Measurements from ENCODE around the gene CSNK1G2.

CSNK1G2 gene

DNA sequence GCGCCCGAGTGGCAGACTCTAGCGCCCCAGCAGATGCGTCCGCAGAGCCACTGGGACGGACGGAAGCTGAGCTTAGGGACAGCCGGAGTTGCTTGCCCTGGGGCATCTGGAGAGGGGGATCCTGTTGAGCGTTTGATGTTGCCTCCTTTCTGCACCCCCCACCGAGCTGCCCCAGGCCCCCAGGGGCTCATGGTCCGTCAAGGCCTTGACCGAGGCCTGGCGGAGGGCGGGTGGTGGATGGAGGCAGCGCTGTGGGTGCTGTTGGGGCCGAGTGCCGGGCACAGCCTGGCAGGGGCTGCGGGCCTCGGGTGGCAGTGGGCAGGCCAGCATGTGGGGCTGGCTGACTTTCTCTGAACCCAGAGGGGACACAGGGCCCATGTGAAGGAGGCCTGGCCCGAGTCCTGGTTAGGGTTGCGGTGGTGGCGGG, 2.7 kb downstream of the CSNK1G2 start:
- no peak for DNase-seq (ENCODE audit: extremely low read depth in 1 of 2, low read depth in 1 of 2)

DNA sequence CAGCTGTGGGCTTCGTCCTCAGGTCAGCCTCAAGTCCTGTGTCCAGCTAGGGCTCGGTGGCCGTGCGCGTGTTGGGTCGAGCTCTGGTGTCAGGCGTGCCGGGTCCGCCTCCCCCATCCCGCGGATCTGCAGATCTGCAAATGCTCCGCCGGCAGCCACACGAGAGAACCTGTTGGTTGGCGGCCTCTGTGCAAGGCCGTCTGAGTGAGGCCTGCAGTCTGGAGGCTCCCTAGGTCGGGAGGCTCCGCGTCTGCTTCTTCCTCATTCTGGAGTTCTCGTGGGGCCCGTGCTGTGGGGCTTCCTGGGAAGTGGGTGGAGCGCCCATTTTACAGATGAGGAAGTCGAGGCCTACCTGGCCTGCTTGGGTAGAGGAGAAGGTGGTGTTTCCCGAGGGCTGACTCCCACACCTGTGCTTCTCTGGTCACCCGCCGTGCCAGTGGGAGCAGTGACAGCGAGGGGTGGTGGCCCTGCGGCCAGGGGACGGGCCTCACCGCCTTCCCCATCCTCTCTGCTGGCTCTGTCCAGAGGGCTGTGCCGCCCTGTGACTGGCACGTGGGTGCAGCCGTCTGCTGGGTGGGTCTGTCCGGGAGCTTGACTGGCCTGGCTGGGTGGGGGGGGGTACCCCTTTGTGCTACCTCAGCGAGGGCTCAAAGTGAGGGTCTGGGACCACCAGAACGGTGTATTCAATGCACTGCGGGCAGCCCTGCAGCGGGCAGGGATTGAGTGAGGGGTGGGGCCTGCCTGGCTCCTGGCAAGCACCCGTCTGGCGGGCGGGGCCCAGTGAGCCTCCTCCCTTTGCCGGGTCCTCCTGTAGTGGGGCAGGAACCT, 3.3 kb downstream of the CSNK1G2 start:
- DNase-seq (ENCODE audit: extremely low read depth in 1 of 2, low read depth in 1 of 2) = no peak

DNA sequence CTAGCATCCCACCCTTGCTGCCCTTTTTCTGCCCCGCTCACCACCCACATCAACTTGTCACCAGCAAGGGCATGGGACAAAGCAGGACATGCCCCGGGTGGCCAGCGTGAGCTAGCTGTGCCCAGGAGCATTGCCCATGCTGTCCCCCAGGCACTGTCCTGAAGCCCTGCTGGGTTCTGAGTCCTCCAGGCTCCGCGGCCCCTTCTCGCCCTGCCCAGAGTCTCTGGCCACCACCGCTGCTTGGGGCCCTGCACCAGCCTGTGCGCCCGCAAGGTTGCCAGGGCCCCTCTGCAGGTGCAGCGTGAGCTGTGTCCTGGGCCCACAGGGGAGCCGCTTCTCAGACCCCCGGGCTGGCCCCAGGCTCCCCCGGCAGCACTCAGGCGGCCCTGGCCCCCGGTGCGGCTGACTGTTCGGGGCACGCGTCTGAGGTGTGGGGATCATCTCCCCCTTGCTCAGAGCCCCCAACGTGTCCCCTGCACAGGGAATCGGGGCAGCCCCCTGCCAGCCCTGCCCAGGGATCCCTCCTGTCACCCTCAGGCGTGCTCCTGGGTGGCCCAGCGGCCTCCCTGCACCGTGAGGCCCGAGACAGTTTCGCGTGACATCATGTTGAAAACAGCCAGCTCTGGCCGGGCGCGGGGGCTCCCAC, 4.1 kb downstream of the CSNK1G2 start:
- DNase-seq (ENCODE audit: extremely low read depth in 1 of 2, low read depth in 1 of 2) = no peak

DNA sequence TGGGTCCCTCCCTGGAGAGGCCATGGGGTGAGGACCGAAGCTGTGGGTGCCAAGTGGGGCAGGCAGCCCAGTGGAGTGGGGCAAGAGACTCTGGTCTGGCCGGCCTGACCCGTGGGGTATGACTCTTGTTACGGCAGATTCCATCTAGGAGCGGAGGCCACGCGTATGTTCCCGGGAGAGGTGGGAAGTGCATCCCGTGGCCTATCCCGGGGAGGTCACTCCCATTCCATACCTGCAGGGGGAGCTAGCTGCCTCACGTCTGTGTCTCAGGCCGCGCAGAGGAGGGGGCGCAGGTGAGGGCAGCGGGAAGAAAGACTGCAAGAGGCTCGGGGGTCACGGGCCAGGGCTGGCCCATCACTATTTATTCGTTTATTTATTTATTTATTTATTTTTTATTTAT, 4.9 kb downstream of the CSNK1G2 start:
- no peak for DNase-seq (ENCODE audit: extremely low read depth in 1 of 2, low read depth in 1 of 2)

DNA sequence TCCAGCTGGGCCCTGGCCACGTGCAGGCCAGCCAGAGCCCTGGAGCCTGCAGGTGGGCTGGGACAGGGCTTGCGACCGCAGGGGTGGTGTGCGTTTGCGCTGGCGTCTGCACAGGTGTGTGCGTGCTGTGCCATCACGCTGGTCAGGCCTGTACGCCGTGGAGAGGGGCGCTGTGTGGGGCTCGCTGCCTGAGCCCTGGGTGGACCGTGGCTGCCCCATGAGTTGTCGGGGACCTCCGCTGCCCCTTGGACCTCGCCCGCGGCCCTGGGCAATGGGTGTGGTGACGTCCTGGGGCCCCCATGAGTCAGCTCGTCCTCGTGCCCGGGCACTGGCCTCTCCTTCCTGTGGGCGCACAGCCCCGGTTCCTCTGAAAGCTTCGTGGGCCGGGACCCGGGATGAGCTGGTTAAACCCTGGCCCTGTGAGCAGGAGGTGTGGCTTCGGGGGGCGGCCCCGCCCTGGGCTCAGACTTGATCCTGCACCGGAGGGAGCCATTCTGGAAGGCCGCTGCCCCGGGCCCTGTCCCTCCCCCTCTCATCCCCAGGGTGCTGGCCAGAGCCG, 6.8 kb downstream of the CSNK1G2 start:
- no peak for DNase-seq (ENCODE audit: extremely low read depth in 1 of 2, low read depth in 1 of 2)

DNA sequence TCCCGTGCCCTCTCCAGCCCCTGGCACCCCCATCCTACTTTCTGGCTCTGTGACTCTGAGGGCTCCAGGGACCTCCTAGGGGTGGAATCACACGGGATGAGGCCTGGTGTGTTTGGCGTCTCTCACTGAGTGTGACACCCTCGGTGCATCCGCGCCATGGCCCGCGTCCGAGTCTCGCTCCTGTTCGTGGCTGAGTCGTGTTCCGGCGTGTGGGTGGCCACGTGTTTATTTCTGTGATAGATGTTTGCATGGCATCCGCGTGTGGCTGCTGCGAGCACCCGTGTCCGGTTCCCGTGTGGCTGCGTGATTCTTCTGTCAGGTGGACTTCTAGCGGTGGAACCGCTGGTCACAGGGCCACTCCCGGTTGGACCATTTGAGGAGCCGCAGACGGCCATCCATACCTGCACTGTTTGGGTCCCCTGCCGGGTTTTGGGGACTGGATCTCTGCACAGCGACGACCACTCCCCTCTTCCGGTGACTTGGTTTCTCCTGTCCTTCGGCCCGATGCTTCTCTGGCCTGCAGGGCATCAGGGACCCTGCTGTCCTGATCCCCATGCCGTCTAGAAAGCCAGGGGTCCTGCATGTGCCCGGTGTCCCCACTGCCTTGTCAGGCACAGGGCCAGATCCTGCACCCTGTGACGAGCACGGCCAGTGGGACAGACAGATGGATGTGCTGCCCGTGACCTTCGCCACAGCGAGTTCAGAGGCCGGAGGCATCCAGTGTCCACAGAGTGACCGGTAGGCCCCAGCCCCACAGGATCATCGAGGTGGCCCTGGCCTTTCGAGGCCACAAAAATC, 8.5 kb downstream of the CSNK1G2 start:
- no peak for DNase-seq (ENCODE audit: extremely low read depth in 1 of 2, low read depth in 1 of 2)

DNA sequence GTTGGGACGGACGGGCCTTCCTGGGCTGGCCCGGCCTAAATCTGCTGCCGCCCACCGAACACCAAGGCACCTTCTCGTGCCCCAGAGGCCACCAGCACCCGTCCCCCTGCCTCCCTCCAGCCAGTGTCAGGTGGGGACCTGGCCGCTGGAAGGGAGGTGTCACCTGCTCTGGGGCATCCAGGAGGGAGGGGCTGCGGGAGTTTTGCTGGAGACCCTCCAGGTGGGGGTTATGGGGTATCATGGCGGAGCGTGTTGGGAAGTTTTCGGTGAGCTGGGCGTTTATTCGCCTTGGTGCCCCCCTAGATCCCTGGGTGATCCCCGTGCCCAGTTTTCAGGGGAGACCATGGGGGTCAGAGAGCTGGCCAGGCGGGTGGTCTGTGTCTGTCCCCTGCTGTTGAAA, 9.7 kb downstream of the CSNK1G2 start:
- no peak for DNase-seq (ENCODE audit: extremely low read depth in 1 of 2, low read depth in 1 of 2)

DNA sequence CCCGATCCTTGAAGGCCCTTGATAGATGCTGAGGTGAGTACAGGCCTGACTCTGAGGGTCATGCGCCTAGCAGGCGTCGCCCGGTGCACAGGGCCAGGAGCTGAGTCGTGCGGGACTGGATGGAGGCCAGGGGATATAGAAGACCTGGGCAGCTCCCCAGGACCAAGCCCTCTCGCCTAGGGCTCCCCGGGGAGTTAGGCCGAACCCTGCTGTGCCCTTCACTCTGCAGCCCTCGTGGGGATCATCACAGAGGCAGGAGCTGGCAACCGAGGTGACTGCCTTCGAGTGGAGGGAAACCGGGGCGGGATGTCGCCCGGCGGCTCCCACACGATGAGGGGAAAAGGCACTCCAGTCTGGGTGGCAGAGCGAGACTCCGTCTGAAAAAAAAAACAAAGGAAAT, 11.7 kb downstream of the CSNK1G2 start:
- DNase-seq (ENCODE audit: extremely low read depth in 1 of 2, low read depth in 1 of 2) = no peak

DNA sequence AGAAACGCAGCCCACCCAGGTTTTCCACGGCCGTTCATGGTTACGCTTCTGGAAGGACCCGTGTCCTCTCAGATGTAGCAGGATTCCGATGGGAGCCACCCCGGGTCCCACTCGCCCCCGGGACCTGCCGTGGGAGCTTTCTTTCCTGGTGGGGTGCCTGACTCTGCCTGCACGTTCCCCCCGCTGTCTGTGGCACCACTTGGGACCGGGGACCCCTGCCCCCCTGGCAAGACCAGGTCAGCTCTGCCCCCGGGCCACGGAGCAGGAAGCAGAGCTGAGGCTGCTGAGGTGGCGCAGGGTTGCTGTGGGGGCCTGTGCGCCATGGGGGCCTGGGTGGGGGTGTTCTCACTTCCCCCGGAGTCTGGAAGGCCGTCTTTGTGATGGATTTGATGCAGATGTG, 12.1 kb downstream of the CSNK1G2 start:
- no peak for DNase-seq (ENCODE audit: extremely low read depth in 1 of 2, low read depth in 1 of 2)

DNA sequence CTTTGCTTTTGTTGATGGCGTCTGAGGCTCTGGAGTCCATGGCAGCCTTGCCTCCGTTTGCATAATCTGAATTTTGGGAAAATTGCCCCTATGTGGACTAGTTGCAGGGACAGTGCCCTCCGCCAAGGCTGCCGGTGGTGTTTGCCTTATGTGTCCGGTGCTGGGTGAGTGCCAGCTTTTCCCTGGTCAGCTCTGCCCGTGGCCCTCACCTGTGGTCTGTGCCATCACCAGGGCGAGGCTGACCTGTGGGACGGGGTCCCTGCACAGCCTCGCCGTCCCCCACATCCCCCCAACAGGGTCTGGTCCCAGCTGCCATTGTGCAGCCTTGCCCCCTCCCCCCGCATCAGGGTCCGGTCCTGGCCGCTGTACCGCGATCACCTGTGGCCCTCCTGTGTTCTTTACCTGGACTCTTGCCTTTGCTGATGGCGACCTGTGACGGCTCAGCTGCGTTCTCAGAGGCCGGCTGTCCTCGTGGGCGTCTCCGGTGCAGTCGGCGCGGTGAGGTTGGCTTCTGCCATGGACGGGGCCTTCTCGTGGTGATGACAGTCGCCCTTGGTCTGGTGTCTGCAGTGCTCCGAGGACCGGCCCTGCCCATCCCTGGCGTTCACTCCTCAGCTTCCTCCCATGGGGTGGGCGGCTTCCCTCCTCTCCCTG, 12.6 kb downstream of the CSNK1G2 start:
- DNase-seq (ENCODE audit: extremely low read depth in 1 of 2, low read depth in 1 of 2) = no peak

DNA sequence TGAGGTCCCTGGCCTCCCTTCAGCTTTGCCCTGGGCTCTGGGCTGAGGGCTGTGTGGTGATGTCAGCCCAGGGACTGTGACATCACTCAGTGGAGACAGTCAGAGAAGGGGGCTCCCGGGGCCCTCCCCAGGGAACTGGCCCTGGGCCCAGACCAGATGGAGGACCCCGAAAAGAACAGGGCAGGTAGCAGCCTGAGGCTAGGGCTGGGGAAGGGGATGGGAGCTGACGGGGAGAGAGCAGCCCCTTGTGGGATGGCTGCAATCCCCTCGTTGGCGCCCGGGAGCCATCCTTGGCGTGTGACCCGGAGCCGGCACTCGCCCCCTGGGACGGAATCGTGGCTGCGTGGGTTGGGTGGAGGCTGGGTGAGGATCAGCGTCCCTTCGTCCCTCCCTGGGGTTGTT, 13.6 kb downstream of the CSNK1G2 start:
- DNase-seq (ENCODE audit: extremely low read depth in 1 of 2, low read depth in 1 of 2) = no peak

DNA sequence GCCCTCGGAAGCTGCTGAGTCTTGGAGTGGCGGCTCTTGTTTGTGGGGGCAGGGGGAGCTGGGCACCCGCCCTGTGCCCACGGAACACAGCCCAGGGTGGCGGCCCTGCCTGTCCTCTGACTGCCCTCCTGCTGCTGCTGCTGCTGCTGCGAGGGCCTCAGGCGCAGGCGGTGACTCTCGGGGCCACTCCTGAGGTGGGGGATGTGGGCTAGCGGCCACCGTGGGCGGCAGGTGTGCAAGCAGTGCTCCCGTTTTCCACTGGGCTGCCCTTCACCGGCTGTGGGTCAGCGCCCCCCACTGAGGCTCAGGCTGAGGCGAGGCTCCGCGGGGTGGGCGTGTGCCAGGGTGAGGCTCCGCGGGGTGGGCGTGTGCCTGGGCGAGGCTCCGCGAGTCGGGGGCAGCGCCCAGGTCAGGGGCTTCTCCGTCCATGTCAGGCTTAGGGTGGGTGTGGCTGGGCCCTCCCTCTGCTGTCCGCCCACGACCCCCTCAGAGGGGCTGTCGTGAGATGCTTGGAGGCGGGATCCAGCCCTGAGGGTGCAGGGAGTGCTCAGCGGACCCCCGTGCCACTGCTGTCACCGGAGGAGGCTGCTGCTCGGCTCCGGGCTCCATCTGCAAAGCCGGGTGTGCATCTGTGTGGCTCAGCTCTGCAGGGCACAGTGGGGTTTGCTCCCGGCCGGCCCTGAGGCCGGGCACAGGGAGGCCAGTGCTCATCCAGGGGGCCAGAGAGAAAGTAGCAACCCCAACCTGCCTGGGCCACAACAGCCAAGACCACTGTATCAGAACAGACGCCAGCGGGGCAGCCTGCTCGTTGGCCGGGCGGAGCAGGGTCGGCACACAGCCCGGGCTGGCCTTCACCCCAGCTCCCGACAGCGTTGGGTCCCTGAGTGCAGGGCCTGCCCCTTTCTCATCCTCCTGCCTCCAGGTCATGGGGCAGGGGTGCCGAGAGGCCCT, 14.5 kb downstream of the CSNK1G2 start:
- no peak for DNase-seq (ENCODE audit: extremely low read depth in 1 of 2, low read depth in 1 of 2)

DNA sequence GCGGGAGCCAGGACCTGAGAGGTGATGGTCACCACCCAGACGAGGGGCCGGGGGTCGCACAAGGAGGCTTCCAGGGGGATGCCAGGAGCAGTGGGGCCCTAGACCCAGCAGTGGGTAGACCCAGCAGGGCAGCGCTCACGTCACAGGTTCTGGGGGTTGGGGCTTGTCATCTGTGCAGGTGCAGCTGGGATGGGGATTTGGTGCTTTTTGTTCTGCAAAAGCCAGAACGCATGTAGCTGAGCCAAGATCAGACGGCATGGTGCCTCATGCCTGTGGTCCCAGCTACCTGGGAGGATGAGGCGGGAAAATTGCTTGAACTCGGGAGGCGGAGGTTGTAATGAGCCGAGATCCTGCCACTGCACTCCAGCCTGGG, 15.1 kb downstream of the CSNK1G2 start:
- DNase-seq (ENCODE audit: extremely low read depth in 1 of 2, low read depth in 1 of 2) = no peak

DNA sequence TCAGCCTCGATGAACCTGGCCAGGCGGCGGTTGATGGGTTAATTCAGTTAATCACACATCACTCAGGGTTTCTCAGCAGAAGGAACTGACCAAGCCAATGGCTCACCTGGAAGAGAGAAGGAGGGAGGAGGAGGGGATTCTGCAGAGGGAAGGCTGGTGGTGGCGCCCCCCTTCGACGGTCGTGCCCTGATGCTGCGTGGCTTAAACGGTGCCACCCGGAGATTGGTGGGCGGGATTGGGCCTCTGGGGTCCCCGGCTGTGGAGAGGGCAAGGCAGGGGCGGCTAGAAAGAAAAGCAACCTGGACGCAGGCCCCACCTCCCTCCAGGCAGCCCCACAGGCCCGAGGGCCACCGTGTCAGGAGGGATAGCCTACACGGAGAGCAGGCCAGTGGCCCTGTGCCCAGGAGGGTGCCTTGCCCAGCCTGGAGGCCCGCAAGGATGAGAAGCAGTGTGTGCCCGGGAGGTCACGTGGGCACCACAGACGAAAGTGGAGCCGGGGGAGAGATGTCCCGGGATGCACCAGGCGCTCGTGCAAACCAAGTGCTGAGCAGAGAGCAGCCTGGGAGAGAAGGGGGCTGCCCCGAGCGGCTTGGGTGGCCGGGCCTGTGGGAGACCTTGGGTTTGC, 16.0 kb downstream of the CSNK1G2 start:
- DNase-seq (ENCODE audit: extremely low read depth in 1 of 2, low read depth in 1 of 2) = no peak

DNA sequence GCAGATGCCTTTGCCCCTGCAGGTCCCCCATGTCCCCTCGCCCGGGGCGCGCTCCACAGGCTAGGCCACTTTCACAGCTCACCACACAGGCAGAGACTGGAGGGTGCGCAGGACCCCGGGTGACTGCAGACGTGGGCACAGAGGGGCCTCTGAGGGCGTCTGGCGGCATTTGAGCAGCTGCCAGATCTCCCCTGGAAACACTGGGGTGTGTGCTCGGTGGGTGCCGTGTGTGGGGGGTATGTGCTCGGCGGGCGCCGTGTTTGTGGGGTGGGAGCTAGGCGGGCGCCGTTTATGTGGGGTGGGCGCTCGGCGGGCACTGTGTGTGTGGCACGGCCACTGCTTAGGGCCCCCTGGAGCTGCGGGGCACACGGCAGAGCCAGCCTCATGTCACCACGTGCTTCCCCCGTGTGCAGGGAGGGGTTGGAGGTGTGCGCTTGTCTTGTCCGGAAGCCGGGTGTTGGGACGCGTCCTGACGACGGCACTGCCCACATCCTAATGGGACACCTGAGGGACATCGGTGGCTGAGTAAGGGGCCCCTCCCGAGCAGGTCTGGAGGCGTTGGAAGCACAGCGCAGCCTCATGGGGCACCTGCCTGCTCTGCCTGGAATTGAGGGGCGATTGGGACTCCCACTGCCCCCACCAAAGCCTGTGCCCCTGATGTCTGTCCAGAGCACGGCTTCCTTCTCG, 16.7 kb downstream of the CSNK1G2 start:
- DNase-seq (ENCODE audit: extremely low read depth in 1 of 2, low read depth in 1 of 2) = no peak

DNA sequence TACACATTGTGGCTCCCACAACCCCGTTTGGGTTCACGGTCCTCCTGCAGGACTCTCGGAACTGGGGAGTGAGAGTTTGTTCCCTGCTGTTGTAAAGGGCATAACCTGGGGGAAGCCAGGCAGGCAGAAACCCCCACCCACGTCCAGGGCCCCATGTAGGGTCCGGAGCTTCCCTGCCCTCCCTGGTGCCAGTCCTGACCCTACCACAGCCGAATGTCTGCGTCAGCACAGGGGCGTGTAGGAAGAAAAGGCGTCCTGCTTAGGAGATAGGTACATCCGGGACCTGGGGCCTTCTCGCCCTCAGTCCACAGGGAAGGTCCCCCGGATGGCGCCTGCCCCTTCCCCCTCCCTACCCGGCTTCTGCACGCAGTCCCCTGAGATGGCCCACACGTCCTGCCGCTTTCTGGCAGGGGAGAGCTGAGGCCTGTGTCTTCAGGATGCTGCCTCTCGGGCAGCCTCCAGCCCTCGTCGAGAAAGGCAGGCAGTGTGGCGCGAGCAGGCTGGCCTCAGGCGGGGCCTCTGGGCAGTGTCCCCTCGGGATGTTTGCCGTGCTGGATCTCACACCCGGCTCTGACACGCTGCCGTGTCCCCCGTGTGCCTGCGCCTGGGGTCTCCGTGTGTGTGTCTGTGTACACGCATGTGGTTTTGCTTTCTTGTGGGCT, 19.1 kb downstream of the CSNK1G2 start:
- DNase-seq (ENCODE audit: extremely low read depth in 1 of 2, low read depth in 1 of 2) = no peak

DNA sequence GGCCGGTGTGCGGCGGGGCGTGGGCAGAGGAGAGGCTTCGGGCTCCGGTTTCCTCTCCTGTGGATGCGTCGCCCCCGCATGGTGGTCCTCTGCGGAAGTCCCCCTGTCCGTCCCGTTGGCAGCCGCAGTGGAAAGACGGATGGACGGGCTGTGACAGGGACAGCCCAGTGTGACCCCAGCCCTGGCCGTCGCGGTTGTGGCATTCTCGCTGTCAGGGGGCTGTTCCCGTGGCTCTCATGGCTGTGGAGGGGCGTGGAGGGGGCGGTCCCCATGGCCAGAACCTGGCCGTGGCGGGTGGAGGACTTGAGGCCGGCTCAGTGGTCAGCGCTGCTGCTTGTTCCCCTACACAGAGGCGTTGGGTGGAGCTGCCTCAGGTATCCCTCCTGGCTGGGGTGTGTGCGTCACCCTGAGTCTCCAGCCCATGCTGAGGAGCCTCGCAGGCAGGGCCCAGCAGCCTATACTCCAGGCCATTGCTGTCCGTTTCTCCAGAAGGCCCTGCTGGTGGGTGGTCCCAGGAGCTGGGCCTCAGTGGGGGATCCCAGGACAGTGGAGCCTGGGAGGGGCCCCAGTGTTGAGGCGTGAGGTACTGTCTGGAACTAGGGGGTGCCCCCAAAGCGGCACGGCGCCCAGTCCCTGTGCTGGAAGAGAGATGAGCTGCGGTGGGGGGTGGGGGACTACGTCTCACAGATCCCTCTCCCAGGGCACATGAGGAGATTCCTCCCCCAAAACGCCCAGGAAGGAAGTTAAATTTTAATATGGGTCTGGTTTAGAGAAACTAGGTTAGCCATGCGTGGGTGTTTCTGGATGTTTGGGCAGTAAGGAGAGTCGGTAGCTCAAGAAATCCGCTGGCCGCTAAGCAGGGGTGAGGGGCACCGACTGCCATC, 20.3 kb downstream of the CSNK1G2 start:
- DNase-seq (ENCODE audit: extremely low read depth in 1 of 2, low read depth in 1 of 2) = no peak

Data from activated CD8-positive, alpha-beta memory T cell treated with anti-CD3 and anti-CD28 coated beads for 1 hour (primary cell).